ENCODE results near the gene KRTAP5-5.

GRCh38 chr11:1675536-1676228, 46.1 kb downstream of the KRTAP5-5 start:
- TF ChIP-seq ZBTB11 (CRISPR knock-in tag; IDR thresholded peaks at IDR 0.05): no peak
- TF ChIP-seq IRF4 (IDR thresholded peaks at IDR 0.05; ENCODE audit: low read depth, low read length): no peak
- TF ChIP-seq CTCF (IDR thresholded peaks at IDR 0.05 in 2 of 3, conservative IDR thresholded peaks at IDR 0.05 in 1 of 3; ENCODE audit: control insufficient read depth in 2 of 3, extremely low read depth in 1 of 3, insufficient read depth in 1 of 3, low read depth in 3 of 3, low read length in 3 of 3): no peak
- TF ChIP-seq POLR2A (IDR thresholded peaks at IDR 0.05; ENCODE audit: low read depth, low read length): no peak
- no peak for TF ChIP-seq YY1 (IDR thresholded peaks at IDR 0.05; ENCODE audit: low read depth, low read length)
- no peak for TF ChIP-seq ESRRA (IDR thresholded peaks at IDR 0.05; ENCODE audit: low read length)
- TF ChIP-seq ZNF687 (IDR thresholded peaks at IDR 0.05): no peak
- no peak for TF ChIP-seq EP300 (IDR thresholded peaks at IDR 0.05; ENCODE audit: borderline replicate concordance in 1 of 2, control insufficient read depth in 1 of 2, low read depth in 2 of 2, low read length in 2 of 2)
- TF ChIP-seq SRF (IDR thresholded peaks at IDR 0.05; ENCODE audit: low read depth in 2 of 2, low read length in 2 of 2): no peak
- TF ChIP-seq EGR1 (IDR thresholded peaks at IDR 0.05; ENCODE audit: borderline replicate concordance in 1 of 2, low read depth in 2 of 2, low read length in 2 of 2): no peak
- no peak for TF ChIP-seq HSF1 (IDR thresholded peaks at IDR 0.05; ENCODE audit: low read depth, low read length)
- no peak for TF ChIP-seq SMC3 (IDR thresholded peaks at IDR 0.05; ENCODE audit: borderline replicate concordance, low read length)
